ENCODE results near the gene ZNF638.

Gene ZNF638

DNA sequence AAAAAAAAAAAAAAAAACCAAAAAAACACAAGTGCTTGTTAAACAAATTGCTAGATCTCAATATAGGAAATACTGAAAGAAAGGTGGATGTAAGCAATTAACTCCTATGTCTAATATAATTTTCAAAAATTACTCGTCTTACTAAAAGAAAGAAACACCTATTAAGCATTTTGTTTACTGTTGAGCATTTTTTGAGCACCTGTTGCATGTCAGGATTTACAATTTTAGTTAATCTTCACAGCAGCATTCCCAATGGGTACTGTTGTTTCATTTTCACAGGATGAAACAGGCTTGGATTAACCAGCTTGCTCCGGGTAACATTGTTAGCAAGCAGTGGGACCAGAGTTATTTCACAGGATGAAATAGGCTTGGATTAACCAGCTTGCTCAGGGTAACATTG, 4.8 kb downstream of the ZNF638 start:
- FAIRE-seq (no peak), DNase-seq (ENCODE audit: insufficient read length, low spot score) (no peak)
- TF ChIP-seq CTCF (IDR thresholded peaks at IDR 0.05; ENCODE audit: insufficient read depth, missing control alignments) = no peak

- no peak for TF ChIP-seq CTCF (IDR thresholded peaks at IDR 0.05; ENCODE audit: insufficient read depth, missing control alignments)
- FAIRE-seq (no peak), DNase-seq (ENCODE audit: insufficient read length, low spot score) (no peak)
Measured at GRCh38 chr2:71336802-71337201, 5.2 kb downstream of the ZNF638 start.

- FAIRE-seq (no peak), DNase-seq (ENCODE audit: insufficient read length, low spot score) (no peak)
- no peak for TF ChIP-seq CTCF (IDR thresholded peaks at IDR 0.05; ENCODE audit: insufficient read depth, missing control alignments)
Measured at GRCh38 chr2:71337776-71338175, 6.2 kb downstream of the ZNF638 start.

DNA sequence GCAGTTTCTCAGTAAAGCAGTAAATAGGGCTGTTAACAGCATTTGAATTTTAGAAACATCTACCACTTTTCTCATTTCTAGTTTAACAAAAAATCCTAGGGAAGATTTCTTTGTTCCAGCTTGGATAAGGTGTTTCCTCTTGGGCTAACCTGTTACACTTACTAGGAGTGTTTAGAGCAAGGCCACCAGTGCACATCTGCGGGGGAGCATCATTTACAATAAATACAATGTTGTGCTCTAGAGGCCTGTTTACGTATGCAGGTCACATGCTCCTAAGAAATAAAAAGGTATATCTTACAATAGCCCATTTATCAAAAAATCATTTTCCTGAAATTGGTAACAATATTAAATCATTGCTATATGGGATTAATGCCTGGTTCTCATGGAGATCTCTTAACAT, 8.1 kb downstream of the ZNF638 start:
- DNase-seq (ENCODE audit: insufficient read length, low spot score) (no peak), FAIRE-seq (no peak)
- TF ChIP-seq CTCF (IDR thresholded peaks at IDR 0.05; ENCODE audit: insufficient read depth, missing control alignments) = no peak

- TF ChIP-seq CTCF (IDR thresholded peaks at IDR 0.05; ENCODE audit: insufficient read depth, missing control alignments) = no peak
- DNase-seq (ENCODE audit: insufficient read length, low spot score) (no peak), FAIRE-seq (no peak)
Measured at GRCh38 chr2:71340176-71340575, 8.6 kb downstream of the ZNF638 start.

- DNase-seq (ENCODE audit: insufficient read length, low spot score) (no peak), FAIRE-seq (no peak)
- TF ChIP-seq CTCF (IDR thresholded peaks at IDR 0.05; ENCODE audit: insufficient read depth, missing control alignments) = no peak
Measured at GRCh38 chr2:71341645-71342044, 10.1 kb downstream of the ZNF638 start.

- FAIRE-seq = no peak
- DNase-seq (ENCODE audit: insufficient read length, low spot score) = no peak
- TF ChIP-seq CTCF (IDR thresholded peaks at IDR 0.05; ENCODE audit: insufficient read depth, missing control alignments) = no peak
Measured at GRCh38 chr2:71346065-71346464, 14.5 kb downstream of the ZNF638 start.
